Thyroid gland (tissue), 4 donors: ENCODE results near the gene FTSJ1.

Experiments
- CTCF ChIP-seq, 6 experiments: fragments of 200-600 bp in 3 of 6; fragments of 450-650 bp in 3 of 6; sonication (generic) in 3 of 6; IDR thresholded peaks; one replicate each; pipeline ENCODE4 v1.5.1; 2016 to 2019; ENCODE audit warnings: antibody characterized with exemption in 6 of 6, mild to moderate bottlenecking in 2 of 6, inconsistent platforms in 1 of 6, moderate library complexity in 1 of 6
- POLR2A ChIP-seq, 2 donors: fragments of 450-650 bp; IDR thresholded peaks; one replicate each; pipeline ENCODE4 v1.6.1; 2017; ENCODE audit warnings: antibody characterized with exemption in 2 of 2, mild to moderate bottlenecking in 2 of 2, moderate library complexity in 1 of 2

GRCh38 chrX:48468693-48469691 lies 7.0 kb upstream of the FTSJ1 start:
- TF ChIP-seq CTCF (IDR thresholded peaks at IDR 0.05) (peak in 1 of 6 experiments; percentile 25), POLR2A (IDR thresholded peaks at IDR 0.05) (no peak)
